Pericardium fibroblast (primary cell): ENCODE results near the gene DCBLD2. TPM values are rescaled to one million over a fixed set of nuclear protein-coding genes. Genes with fewer than 3 reads are reported as not detected.

Experiments used
- total RNA-seq: library from RNA; depleted of rRNA; stranded (reverse); fragments of >200 nt; gene quantifications from 2 replicates; pipeline ENCODE4 v1.2.3, GENCODE V29; 2015

DCBLD2 gene, protein sequence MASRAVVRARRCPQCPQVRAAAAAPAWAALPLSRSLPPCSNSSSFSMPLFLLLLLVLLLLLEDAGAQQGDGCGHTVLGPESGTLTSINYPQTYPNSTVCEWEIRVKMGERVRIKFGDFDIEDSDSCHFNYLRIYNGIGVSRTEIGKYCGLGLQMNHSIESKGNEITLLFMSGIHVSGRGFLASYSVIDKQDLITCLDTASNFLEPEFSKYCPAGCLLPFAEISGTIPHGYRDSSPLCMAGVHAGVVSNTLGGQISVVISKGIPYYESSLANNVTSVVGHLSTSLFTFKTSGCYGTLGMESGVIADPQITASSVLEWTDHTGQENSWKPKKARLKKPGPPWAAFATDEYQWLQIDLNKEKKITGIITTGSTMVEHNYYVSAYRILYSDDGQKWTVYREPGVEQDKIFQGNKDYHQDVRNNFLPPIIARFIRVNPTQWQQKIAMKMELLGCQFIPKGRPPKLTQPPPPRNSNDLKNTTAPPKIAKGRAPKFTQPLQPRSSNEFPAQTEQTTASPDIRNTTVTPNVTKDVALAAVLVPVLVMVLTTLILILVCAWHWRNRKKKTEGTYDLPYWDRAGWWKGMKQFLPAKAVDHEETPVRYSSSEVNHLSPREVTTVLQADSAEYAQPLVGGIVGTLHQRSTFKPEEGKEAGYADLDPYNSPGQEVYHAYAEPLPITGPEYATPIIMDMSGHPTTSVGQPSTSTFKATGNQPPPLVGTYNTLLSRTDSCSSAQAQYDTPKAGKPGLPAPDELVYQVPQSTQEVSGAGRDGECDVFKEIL
- 57.3 and 60.8 TPM in 2 replicates for total RNA-seq

DNA sequence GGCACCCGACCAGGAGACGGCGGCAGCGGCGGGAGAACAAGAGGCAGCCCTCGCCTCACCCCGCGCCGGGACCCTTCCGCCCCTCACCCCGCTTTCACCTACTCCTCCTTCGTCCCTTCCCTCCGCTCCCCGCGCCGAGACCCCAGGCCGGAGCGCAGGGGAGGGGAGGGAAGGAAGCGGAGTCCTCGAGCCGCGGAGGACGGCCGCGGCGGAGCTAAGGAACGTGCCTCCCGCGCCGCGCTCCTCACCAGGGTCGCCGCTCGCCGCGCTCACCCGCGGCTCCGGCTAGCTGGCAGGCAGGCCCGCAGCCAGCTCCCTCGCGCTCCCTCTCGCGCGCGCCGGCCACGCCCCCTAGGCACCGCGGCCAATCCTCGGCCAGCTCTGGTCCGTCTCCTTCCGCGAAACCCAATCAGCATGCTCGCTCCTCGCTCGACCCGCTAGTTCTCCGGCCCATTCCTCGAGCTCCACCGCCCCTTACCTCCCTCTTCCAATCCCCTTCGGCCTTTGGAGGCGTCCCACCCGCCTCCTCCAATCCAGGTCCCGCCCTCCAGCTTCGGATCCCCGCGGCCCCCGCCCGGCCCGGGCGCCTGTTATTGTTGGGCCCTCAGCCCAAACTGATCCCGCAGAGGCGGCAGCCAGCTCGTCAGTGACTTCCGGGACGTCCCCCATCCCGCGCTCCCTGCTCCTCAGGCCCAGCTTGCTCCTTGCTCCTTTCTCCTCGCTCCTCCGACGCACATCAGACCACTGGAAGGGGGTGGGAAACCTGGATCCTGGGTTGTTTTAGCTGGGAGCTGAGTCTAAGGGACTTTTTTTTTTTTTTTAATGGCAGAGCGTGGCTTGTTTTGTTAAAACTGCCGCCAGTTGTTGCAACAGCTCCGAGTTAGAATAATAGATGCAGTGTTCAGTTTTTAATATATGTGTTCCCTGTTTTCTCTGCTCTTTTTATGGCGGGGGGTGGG is at the start of gene DCBLD2:
TSS of gene DCBLD2 (minus strand) at position 304 of the 959 bp plus-strand sequence. CDS start 369 bp downstream, outside the sequence.

DNA sequence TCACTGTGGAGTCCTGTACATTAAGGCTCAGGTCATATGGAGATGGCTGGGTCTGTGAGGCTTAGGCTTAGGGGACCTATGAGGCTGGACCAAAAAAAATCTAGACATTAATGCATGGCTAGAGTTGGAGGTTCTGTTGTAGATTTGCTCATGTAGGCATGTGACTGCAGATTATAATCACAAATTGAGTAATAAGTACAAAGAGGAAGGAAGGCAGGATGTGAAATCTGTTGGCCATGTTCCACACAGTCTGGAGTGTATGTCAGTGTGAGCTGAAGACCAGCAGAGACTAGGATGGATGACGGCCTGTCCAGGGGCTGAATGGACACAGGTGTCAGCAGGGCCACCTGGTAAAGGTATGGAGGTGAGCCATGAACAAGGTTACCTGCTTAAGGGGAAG is 138.4 kb downstream of the DCBLD2 start, which contains the start of gene ST3GAL6:
TSS of gene ST3GAL6 (plus strand) at position 265 of the 400 bp plus-strand sequence. CDS start 5,101 bp downstream, outside the sequence.

Other genes starting within 250 kb of the DCBLD2 start
- 3.7 and 4.0 TPM in 2 replicates for gene ST3GAL6, start 138.4 kb downstream of the DCBLD2 start, total RNA-seq